ENCODE results near the gene CAMK2A. TPM values are rescaled to one million over a fixed set of nuclear protein-coding genes. Genes with fewer than 3 reads are reported as not detected.

The CAMK2A gene
- total and polyA plus RNA-seq, 2 donors (not counting 3 experiments of a cell fraction or from before 2014, with no cell fraction given): not detected

GRCh38 chr5:150333400-150333799 lies 43.8 kb upstream of the CAMK2A start:
- dilution Hi-C loops (cut with MboI; ENCODE audit: extremely low pct_ligation_motif_present, low sequenced_read_pairs) (no loop called here), intact Hi-C loops (cut with micrococcal nuclease) (no loop called here)
- no TSS peak for BruUV-seq (replicated peaks)

GRCh38 chr5:150329881-150330876 lies 40.6 kb upstream of the CAMK2A start:
- intact Hi-C loops (cut with micrococcal nuclease) (no loop called here), dilution Hi-C loops (cut with MboI; ENCODE audit: extremely low pct_ligation_motif_present, low sequenced_read_pairs) (no loop called here)
- no peak for DNase-seq (ENCODE audit: low read depth, low spot score)
- ChIA-PET CTCF (no interaction called here), POLR2A (no interaction called here)
- no peaks in the 10 kb centered on the region for H3K9me3 ChIP-seq (replicated peaks; ENCODE audit: control insufficient read depth, insufficient read depth, low read length)
- H4K20me1 ChIP-seq (replicated peaks; ENCODE audit: control insufficient read depth, extremely low read depth, insufficient read depth, low read length): no peaks in the 10 kb centered on the region
- H3K9me1 ChIP-seq (replicated peaks; ENCODE audit: control insufficient read depth, extremely low read depth, insufficient read depth, low read length): no peaks in the 10 kb centered on the region
- H3K27ac ChIP-seq (ENCODE audit: insufficient read depth, low read depth, low read length): no peak overlapping the region
- FAIRE-seq: no peak
- H3K4me3 ChIP-seq (replicated peaks in 1 of 3; ENCODE audit: insufficient read depth in 1 of 3, low read depth in 1 of 3, low read length in 3 of 3): no peak overlapping the region
- no peak overlapping the region for H3K9ac ChIP-seq (replicated peaks; ENCODE audit: extremely low read depth, insufficient read depth, low read length)
- no peaks in the 10 kb centered on the region for H3K4me1 ChIP-seq (ENCODE audit: control insufficient read depth, extremely low read depth, insufficient read depth, low read length)
- H3K4me2 ChIP-seq (ENCODE audit: insufficient read depth, low read length): no peak overlapping the region
- no peaks in the 10 kb centered on the region for H3K36me3 ChIP-seq (ENCODE audit: control insufficient read depth in 2 of 2, extremely low read depth in 1 of 2, insufficient read depth in 2 of 2, low read length in 2 of 2)
- peaks cover 2 to 6% of the 10 kb centered on the region in 2 experiments for H3K27me3 ChIP-seq (ENCODE audit: control insufficient read depth in 2 of 2, insufficient read depth in 2 of 2, low read length in 2 of 2)
- BruUV-seq (replicated peaks): no TSS peak
- no peaks in the 10 kb centered on the region for H3K79me2 ChIP-seq (ENCODE audit: control insufficient read depth, insufficient read depth, low read length)
- no peak for TF ChIP-seq CTCF (IDR thresholded peaks at IDR 0.05; ENCODE audit: extremely low read depth in 1 of 2, insufficient read depth in 1 of 2, low read depth in 1 of 2, low read length in 2 of 2)
- TF ChIP-seq MYC (IDR thresholded peaks at IDR 0.05; ENCODE audit: low read depth, low read length): no peak
- TF ChIP-seq POLR2AphosphoS5 (IDR thresholded peaks at IDR 0.05; ENCODE audit: insufficient read depth, low read depth, low read length): no peak
- no peak for TF ChIP-seq MAX (IDR thresholded peaks at IDR 0.05; ENCODE audit: insufficient read depth, insufficient read length)
- TF ChIP-seq EZH2 (IDR thresholded peaks at IDR 0.05; ENCODE audit: borderline replicate concordance, low read depth, low read length, severe bottlenecking): no peak
- TF ChIP-seq JUN (IDR thresholded peaks at IDR 0.05; ENCODE audit: borderline replicate concordance, insufficient read depth, insufficient read length, low read depth): no peak
- no peak for TF ChIP-seq FOS (IDR thresholded peaks at IDR 0.05; ENCODE audit: borderline replicate concordance, insufficient read depth, low read length)
- no peak for TF ChIP-seq POLR2A (IDR thresholded peaks at IDR 0.05; ENCODE audit: low read depth, low read length)
- TF ChIP-seq GATA2 (IDR thresholded peaks at IDR 0.05; ENCODE audit: insufficient read depth, insufficient read length, low read depth, low read length): no peak
- H2AFZ ChIP-seq (ENCODE audit: low read depth, low read length): no peak overlapping the region

More at GRCh38 chr5:150333400-150333799, 43.8 kb upstream of the CAMK2A start:
- FAIRE-seq (no peak), DNase-seq (ENCODE audit: low read depth, low spot score) (no peak)
- H3K4me1 ChIP-seq (ENCODE audit: control insufficient read depth, extremely low read depth, insufficient read depth, low read length): no peaks in the 10 kb centered on the region
- peaks cover 2% of the 10 kb centered on the region in 2 experiments for H3K27me3 ChIP-seq (ENCODE audit: control insufficient read depth in 2 of 2, insufficient read depth in 2 of 2, low read length in 2 of 2)
- H3K4me2 ChIP-seq (ENCODE audit: insufficient read depth, low read length): no peak overlapping the region
- no peak overlapping the region for H3K27ac ChIP-seq (ENCODE audit: insufficient read depth, low read depth, low read length)
- no peaks in the 10 kb centered on the region for H3K9me3 ChIP-seq (replicated peaks; ENCODE audit: control insufficient read depth, insufficient read depth, low read length)
- H3K9ac ChIP-seq (replicated peaks; ENCODE audit: extremely low read depth, insufficient read depth, low read length): no peak overlapping the region
- no peaks in the 10 kb centered on the region for H3K79me2 ChIP-seq (ENCODE audit: control insufficient read depth, insufficient read depth, low read length)
- CTCF ChIA-PET: no interaction called here
- H3K9me1 ChIP-seq (replicated peaks; ENCODE audit: control insufficient read depth, extremely low read depth, insufficient read depth, low read length): no peaks in the 10 kb centered on the region
- H3K36me3 ChIP-seq (ENCODE audit: control insufficient read depth in 2 of 2, extremely low read depth in 1 of 2, insufficient read depth in 2 of 2, low read length in 2 of 2): no peaks in the 10 kb centered on the region
- no peak for TF ChIP-seq GATA2 (IDR thresholded peaks at IDR 0.05; ENCODE audit: insufficient read depth, insufficient read length, low read depth, low read length)
- no peak overlapping the region for H2AFZ ChIP-seq (ENCODE audit: low read depth, low read length)
- H4K20me1 ChIP-seq (replicated peaks; ENCODE audit: control insufficient read depth, extremely low read depth, insufficient read depth, low read length): no peaks in the 10 kb centered on the region
- H3K4me3 ChIP-seq (replicated peaks in 1 of 3; ENCODE audit: insufficient read depth in 1 of 3, low read depth in 1 of 3, low read length in 3 of 3): no peak overlapping the region
- POLR2A ChIA-PET: no interaction called here

Data from endothelial cell of umbilical vein (primary cell).